Pulmonary artery endothelial cell (primary cell): ENCODE measurements around the gene NIPA2. TPM values are rescaled to one million over a fixed set of nuclear protein-coding genes. Genes with fewer than 3 reads are reported as not detected.
A peak's percentile ranks its signal among the peaks of the same experiment; 100 is the strongest.
"Not testable (repeated sequence)": the region's sequence is repeated elsewhere in the genome, so short reads cannot be mapped to it uniquely, and the experiment has no call there.

Source experiments
- DNase-seq: peaks from one replicate; pipeline ENCODE4 v3.0.0-alpha.2; 2011; ENCODE audit warnings: low read depth, low spot score
- total RNA-seq: library from RNA; depleted of rRNA; stranded (reverse); fragments of >200 nt; gene quantifications from 2 replicates; pipeline ENCODE4 v1.2.3, GENCODE V29; 2014

The NIPA2 gene
- 78.5 and 98.0 TPM in 2 replicates for total RNA-seq

DNA sequence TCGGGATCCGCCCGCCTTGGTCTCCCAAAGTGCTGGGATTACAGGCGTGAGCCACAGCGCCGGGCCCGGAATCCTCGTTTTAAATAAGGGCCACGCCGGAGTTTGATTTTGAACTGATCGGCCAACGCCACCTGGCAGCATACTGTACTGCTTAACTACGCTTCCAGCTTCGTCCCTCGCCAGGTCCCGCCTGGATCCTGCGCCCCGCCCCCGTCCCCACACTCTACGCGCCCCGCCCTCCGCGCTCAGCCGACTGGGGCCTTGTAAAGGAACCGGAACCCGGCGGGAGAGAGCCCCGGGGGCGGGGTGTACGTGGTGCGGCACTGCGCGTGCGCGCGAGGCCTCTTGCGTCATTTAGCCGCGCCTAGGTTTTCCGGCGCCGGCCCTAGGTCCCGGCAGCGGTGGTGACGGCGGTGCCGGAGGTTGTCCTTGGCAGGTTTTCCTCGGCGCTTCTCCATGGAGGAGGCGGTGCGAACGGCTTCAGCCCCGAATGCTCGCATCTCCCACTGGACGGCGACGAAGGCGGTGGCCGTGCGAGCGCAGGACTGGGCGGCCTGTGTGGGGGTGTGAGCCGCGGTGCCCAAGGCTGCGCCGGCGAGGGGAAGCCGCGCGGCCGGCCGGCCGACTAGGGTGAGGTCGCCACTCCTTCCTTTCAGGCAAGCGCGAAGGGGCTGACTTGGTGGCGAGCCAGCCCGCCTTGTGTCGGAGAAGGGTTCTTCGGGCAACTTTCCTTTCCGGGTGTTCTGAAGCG lies at the start of gene NIPA2:
Gene NIPA2 (plus strand): TSS at position 375 of the 751 bp plus-strand sequence. CDS start 13,066 bp downstream, outside the sequence.
- DNase-seq: peak; percentile 87

- DNase-seq: no peak
These were observed 44.4 kb upstream of the NIPA2 start for GRCh38 chr15:22794063-22794462.

DNA sequence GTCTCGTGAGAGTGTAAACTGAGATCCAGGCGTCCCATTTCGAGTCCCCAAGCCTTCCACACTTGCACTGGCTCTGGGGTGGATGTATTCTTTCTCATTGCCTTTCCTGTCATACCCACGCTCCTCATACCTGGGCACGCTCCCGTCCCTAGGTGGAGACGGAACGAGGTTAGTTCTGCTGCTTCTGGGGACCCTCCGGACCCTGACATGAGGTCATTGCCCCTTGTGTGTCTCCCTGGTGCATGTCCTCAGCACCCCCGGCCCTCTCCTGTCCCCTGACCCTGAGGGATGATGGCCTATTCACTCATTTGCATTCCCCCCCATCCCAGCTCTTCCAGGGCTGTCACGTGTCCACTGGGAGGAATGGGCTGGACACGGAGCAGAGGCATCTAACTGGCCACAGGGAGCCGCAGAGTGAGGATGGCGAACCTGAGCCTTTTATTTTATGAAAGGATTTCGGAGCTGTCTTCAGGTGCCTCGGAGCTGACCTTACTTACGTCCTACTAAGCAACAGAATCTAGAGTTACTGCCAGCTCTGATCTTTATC lies 43.8 kb upstream of the NIPA2 start:
- DNase-seq: no peak

GRCh38 chr15:22795206-22796063 lies 43.0 kb upstream of the NIPA2 start:
- DNase-seq: no peak

- DNase-seq: no peak
These were observed 42.4 kb upstream of the NIPA2 start for GRCh38 chr15:22796079-22796478.

DNA sequence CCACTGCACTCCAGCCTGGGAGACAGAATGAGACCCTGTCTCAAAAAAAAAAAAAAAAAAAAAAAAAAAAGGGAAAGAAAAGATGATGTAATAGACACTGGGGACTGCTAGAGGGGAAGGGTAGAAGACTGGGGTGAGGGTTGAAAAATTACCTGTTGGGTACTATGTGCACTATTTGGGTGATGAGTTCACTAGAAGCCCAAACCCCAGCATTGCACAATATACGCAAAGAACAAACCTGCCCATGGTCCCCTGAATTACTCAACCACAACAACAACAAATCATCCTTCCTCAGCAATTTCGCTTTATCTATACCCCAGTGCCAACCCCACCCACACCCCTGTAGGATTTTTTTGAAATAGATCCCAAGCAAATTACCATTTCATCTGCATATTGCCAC lies 38.6 kb upstream of the NIPA2 start:
- no peak for DNase-seq

DNA sequence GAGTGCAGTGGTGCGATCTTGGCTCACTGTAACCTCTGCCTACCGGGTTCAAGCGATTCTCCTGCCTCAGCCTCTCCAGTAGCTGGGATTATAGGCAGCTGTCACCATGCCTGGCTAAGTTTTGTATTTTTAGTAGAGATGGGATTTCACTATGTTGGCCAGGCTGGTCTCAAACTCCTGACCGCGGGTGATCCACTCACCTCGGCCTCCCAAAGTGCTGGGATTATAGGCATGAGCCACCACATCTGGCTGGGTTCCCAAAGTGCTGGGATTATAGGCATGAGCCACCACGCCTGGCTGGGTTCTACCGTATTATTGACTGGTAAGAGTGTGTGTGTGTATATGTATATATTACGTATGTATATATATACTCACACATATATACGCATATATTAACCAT lies 35.5 kb upstream of the NIPA2 start:
- DNase-seq: not testable (repeated sequence)

DNA sequence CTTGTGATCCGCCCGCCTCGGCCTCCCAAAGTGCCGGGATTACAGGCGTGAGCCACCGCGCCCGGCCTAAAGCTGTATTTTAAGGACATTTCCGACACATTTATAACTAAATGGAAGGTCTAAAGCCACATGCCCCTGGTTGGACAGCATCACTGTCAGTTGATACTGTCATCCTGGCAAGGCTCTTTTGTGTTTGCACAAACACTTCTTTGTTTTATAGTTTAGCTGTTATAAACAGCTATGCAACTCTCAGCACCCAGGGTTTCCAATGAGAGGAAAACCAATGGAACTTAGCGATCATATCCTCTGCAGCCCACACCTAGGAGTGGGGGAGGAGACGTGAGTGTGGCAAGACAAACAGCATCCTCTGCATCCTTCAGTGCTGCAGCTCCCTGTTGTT lies 32.3 kb upstream of the NIPA2 start:
- DNase-seq: no peak

- DNase-seq: no peak
These were observed 31.8 kb upstream of the NIPA2 start for GRCh38 chr15:22806664-22807063.

GRCh38 chr15:22807831-22808230 lies 30.6 kb upstream of the NIPA2 start:
- DNase-seq: not testable (repeated sequence)

- DNase-seq: no peak
These were observed 30.2 kb upstream of the NIPA2 start for GRCh38 chr15:22808240-22808639.

- DNase-seq: no peak
These were observed 29.6 kb upstream of the NIPA2 start for GRCh38 chr15:22808761-22809280.

- no peak for DNase-seq
These were observed 28.2 kb upstream of the NIPA2 start for GRCh38 chr15:22810033-22810852.

DNA sequence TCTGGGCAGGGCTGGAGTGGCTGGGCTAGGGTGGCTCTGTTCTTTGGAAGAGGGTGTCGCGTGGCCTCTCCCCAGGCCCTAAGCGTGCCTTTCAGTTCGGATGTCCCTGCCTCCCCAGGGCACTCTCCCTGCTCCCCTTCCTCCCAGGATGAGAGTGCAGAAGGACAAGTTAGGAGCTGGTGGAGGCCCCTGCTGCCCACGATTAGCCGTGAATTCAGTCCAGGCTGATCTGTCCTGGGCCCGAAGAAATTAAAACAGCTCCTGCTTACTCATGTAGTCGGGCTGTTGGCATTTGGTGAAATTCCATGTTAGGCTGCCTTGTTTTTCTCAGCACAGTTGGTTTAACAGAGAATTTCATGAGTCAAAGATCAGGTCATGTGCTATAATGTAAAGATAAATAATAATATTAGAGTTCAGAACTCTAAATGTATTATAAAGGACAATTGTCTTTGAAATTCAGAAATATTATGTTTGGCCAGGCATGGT lies 27.6 kb upstream of the NIPA2 start:
- no peak for DNase-seq

GRCh38 chr15:22811640-22812039 lies 26.8 kb upstream of the NIPA2 start:
- no peak for DNase-seq

DNA sequence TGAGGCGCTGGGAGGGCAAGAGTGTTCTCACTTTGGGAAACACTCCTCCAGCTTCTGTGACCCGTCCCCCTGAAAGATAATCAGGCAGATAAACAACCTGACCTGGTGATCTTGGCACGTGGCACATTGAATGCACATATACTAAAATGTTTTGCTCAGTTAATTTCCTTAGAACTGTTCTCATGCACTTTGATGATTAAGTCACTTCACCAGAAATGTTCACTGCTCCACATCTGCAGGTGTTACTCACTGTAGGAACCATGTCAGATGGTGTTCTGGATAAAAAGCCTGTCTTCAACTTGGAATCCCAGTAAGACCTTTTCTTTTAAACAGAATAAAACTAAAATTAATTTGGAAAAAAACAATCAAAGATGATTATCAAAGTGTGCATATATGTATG lies 24.6 kb upstream of the NIPA2 start:
- DNase-seq: no peak

GRCh38 chr15:22815766-22816165 lies 22.7 kb upstream of the NIPA2 start:
- DNase-seq: no peak

DNA sequence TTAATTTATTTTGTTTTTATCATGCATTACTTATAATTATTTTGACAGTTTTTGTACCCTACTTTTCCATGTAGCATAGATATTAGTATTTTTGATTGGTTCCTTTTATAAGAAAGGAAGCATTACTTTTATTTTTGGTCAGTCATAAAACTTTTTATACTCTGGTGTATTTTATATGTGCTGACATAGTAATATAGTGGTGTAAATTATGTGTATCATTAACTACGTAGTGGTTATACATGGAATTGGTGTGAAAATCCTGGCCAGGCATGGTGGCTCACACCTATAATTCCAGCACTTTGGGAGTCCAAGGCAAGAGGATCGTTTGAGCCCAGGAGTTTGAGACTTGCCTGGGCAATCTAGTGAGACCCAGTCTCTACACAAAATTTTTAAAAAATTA lies 18.8 kb upstream of the NIPA2 start:
- no peak for DNase-seq

- DNase-seq: no peak
These were observed 14.9 kb upstream of the NIPA2 start for GRCh38 chr15:22823495-22824128.

DNA sequence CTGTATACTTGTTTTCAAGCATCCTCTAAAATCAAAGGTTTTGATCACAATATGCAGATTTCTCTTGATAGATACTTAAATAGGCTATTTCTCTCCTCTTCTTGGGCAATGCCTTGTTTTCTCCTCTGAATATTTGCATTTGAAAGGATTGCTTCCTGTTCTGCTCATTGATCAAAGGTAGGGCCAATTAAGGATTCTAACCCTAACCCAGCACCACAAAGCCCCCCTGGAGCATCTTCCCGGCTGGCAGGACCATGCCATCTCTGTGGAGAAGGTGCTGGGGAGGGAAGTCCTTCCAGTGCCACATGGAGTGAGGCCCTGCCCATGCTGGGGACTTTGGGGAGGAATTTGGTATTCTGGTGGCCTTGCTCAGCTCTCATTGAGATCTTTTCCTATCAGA lies 11.3 kb upstream of the NIPA2 start:
- no peak for DNase-seq

DNA sequence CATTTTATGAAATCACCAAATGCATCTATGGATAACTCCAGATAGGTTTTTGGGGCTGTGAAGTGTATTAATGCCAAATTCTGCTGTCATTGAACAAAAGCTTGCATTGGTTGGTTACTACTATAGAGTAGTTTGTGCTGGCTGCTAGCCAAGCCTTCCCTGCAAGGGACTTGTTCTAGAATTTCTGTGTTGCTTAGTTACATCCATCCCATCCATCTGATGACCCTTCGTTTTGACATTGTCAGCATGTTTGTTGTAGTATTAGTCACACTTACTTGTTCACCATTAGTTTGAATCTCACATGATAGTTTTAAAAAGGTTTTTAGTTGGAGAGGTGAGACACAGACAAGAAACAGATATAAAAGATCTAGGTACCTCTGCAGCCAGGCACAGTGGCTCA lies 7.0 kb upstream of the NIPA2 start:
- no peak for DNase-seq
